Suprapubic skin (tissue), 4 donors: ENCODE data around the gene SESN1. TPM values are rescaled to one million over a fixed set of nuclear protein-coding genes. Genes with fewer than 3 reads are reported as not detected.

ENCODE experiments used
- DNase-seq, 2 donors: peaks; one replicate each; pipeline ENCODE4 v3.0.0-alpha.2; 2019; ENCODE audit warnings: low spot score in 2 of 2
- H3K27ac ChIP-seq: fragments of 200-600 bp; sonication (generic); one replicate; pipeline ENCODE4 v1.5.1; 2019
- H3K27me3 ChIP-seq: fragments of 200-600 bp; sonication (generic); one replicate; pipeline ENCODE4 v1.5.1; 2019
- H3K36me3 ChIP-seq: fragments of 200-600 bp; sonication (generic); one replicate; pipeline ENCODE4 v1.5.1; 2019
- H3K4me1 ChIP-seq: fragments of 200-600 bp; sonication (generic); one replicate; pipeline ENCODE4 v1.5.1; 2019
- H3K4me3 ChIP-seq: fragments of 200-600 bp; sonication (generic); one replicate; pipeline ENCODE4 v1.5.1; 2019; ENCODE audit warnings: mild to moderate bottlenecking
- H3K9me3 ChIP-seq: fragments of 200-600 bp; sonication (generic); one replicate; pipeline ENCODE4 v1.5.1; 2019
- CTCF ChIP-seq, 2 donors: fragments of 200-600 bp in 1 of 2; fragments of 450-650 bp in 1 of 2; sonication (generic) in 1 of 2; IDR thresholded peaks; one replicate each; pipeline ENCODE4 v1.5.1; 2016 to 2019; ENCODE audit warnings: antibody characterized with exemption in 2 of 2, mild to moderate bottlenecking in 1 of 2, moderate library complexity in 1 of 2
- EP300 ChIP-seq: sonication (generic); formaldehyde crosslinking; IDR thresholded peaks from one replicate; pipeline ENCODE4 v1.6.1; 2017; ENCODE audit warnings: antibody characterized with exemption
- POLR2A ChIP-seq, 2 donors: fragments of 450-650 bp; IDR thresholded peaks; one replicate each; pipeline ENCODE4 v1.6.1; 2017; ENCODE audit warnings: antibody characterized with exemption in 2 of 2, mild to moderate bottlenecking in 2 of 2, moderate library complexity in 2 of 2
- POLR2AphosphoS5 ChIP-seq, 3 donors: sonication (generic); formaldehyde crosslinking; IDR thresholded peaks; one replicate each; pipeline ENCODE4 v1.6.1; 2017; ENCODE audit warnings: antibody characterized with exemption in 3 of 3
- WGBS: methylation state at CpG from one replicate; pipeline ENCODE4 v1.1.5; 2018; 5-methylcytosine and 5-hydroxymethylcytosine counted together
- total RNA-seq, 4 donors: library from RNA; depleted of rRNA; stranded (reverse); fragments of >200 nt; gene quantifications; one replicate each; pipeline ENCODE4 v1.1.0, GENCODE V29; 2016

SESN1 gene
- total RNA-seq, 4 donors from 2014 or later: 70.7 to 207 (median 86.7) TPM

GRCh38 chr6:109027964-109028363, 66.7 kb downstream of the SESN1 start:
- peaks cover 3% of the 10 kb centered on the region for H3K9me3 ChIP-seq
- TF ChIP-seq POLR2AphosphoS5 (IDR thresholded peaks at IDR 0.05) (no peak), POLR2A (IDR thresholded peaks at IDR 0.05) (no peak), EP300 (no peak), CTCF (IDR thresholded peaks at IDR 0.05) (no peak)
- H3K27ac ChIP-seq: no peak overlapping the region
- no peak for DNase-seq
- no peaks in the 10 kb centered on the region for H3K4me1 ChIP-seq
- H3K27me3 ChIP-seq: no peaks in the 10 kb centered on the region
- no peak overlapping the region for H3K4me3 ChIP-seq
- H3K36me3 ChIP-seq: no peaks in the 10 kb centered on the region

GRCh38 chr6:109025639-109026038, 69.0 kb downstream of the SESN1 start:
- Histone ChIP-seq H3K36me3 (no peaks in the 10 kb centered on the region), H3K4me1 (no peaks in the 10 kb centered on the region), H3K4me3 (no peak overlapping the region), H3K27me3 (no peaks in the 10 kb centered on the region), H3K27ac (no peak overlapping the region), H3K9me3 (peaks cover 3% of the 10 kb centered on the region)
- WGBS: 95% methylated on average over 1 of the region's 1 CpG
- TF ChIP-seq POLR2AphosphoS5 (IDR thresholded peaks at IDR 0.05) (no peak), POLR2A (IDR thresholded peaks at IDR 0.05) (no peak), EP300 (no peak), CTCF (IDR thresholded peaks at IDR 0.05) (no peak)
- DNase-seq: no peak

- no peaks in the 10 kb centered on the region for H3K4me1 ChIP-seq
- H3K9me3 ChIP-seq: peaks cover 3% of the 10 kb centered on the region
- H3K4me3 ChIP-seq: no peak overlapping the region
- DNase-seq: no peak
- no peak for TF ChIP-seq CTCF (IDR thresholded peaks at IDR 0.05)
- 84% methylated on average over 4 of the region's 4 CpGs for WGBS
- no peaks in the 10 kb centered on the region for H3K36me3 ChIP-seq
- H3K27me3 ChIP-seq: no peaks in the 10 kb centered on the region
- no peak overlapping the region for H3K27ac ChIP-seq
Measured at GRCh38 chr6:109024784-109025183, 69.9 kb downstream of the SESN1 start.

GRCh38 chr6:109024368-109024767, 70.3 kb downstream of the SESN1 start:
- TF ChIP-seq POLR2AphosphoS5 (IDR thresholded peaks at IDR 0.05) (no peak), EP300 (no peak), CTCF (IDR thresholded peaks at IDR 0.05) (no peak), POLR2A (IDR thresholded peaks at IDR 0.05) (no peak)
- DNase-seq: no peak
- peaks cover 3% of the 10 kb centered on the region for H3K9me3 ChIP-seq
- no peaks in the 10 kb centered on the region for H3K4me1 ChIP-seq
- 95% methylated on average over 2 of the region's 2 CpGs for WGBS
- H3K4me3 ChIP-seq: no peak overlapping the region
- no peak overlapping the region for H3K27ac ChIP-seq
- H3K27me3 ChIP-seq: no peaks in the 10 kb centered on the region
- H3K36me3 ChIP-seq: no peaks in the 10 kb centered on the region

- Histone ChIP-seq H3K4me3 (no peak overlapping the region), H3K36me3 (no peaks in the 10 kb centered on the region), H3K27ac (no peak overlapping the region), H3K4me1 (no peaks in the 10 kb centered on the region), H3K27me3 (no peaks in the 10 kb centered on the region), H3K9me3 (peaks cover 3% of the 10 kb centered on the region)
- no peak for TF ChIP-seq POLR2AphosphoS5 (IDR thresholded peaks at IDR 0.05)
- no peak for TF ChIP-seq CTCF (IDR thresholded peaks at IDR 0.05)
- no peak for TF ChIP-seq POLR2A (IDR thresholded peaks at IDR 0.05)
- no peak for TF ChIP-seq EP300
- DNase-seq: no peak
Measured at GRCh38 chr6:109023356-109023925, 71.2 kb downstream of the SESN1 start.
